HG03039 (cell line): ENCODE measurements around the gene VBP1.
"Not testable (repeated sequence)": the region's sequence is repeated elsewhere in the genome, so short reads cannot be mapped to it uniquely, and the experiment has no call there.

Source experiments
- ATAC-seq: cut with Tn5 transposase; IDR thresholded peaks from one replicate; pipeline ENCODE4 v1.9.1; 2021; ENCODE audit warnings: mild to moderate bottlenecking, moderate library complexity; ENCODE audit not compliant: unreplicated experiment

The VBP1 gene, protein sequence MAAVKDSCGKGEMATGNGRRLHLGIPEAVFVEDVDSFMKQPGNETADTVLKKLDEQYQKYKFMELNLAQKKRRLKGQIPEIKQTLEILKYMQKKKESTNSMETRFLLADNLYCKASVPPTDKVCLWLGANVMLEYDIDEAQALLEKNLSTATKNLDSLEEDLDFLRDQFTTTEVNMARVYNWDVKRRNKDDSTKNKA

DNA sequence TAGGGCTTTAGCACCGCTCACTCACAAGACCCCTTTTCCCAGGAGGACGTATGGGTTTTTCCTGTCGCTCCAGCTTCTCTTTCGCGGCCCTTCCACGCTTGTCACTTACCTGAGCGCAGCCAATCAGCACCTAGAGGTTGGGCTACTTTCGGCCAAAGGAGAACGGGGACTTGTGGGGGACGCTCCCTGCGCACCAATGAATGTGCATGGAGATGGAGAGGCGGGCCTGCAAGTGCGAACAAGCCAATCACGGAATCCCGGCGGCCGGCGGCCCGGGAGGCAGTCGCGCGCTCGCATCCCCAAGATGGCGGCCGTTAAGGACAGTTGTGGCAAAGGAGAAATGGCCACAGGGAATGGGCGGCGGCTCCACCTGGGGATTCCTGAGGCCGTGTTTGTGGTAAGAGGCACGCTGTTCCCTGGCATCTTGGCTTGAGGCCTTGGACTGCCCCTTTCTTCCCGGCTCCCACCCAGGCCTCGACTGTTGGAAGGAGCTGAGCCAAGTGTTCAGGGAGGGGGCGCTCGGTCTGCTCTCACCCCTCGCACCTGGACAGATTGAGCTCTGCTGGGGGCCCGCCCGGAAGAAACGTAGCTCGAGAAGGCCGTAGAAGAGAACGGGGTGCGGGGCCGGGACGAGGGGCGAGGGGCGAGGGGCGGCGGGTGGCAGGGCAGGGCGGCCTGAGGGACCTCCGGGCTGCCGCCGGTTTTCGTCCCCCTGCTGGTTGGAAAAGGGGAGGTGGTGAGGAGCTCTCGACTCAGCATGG, at the start of gene VBP1:
TSS of gene VBP1 (plus strand) at position 282 of the 761 bp plus-strand sequence. CDS start at position 305, 23 bp downstream.
- peak; percentile 98 for ATAC-seq

DNA sequence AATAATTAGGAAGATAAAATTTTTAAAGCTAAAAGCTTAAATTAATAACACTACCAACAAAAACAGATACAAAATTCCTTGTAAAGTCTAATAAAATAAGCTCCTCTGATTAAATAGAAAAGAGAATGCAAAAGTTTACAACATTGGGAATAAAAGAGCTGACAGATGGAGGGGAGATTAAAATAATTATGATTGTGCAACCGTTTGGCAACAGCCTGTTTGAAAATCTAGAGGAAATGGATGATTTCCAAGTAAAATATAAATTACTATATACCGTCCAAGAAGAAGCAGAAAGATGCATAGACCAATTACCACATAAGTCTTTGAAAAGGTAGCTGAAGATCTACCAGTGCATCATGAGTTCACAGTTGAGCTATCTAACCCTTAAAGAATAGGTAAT, 46.4 kb upstream of the VBP1 start:
- ATAC-seq: no peak

DNA sequence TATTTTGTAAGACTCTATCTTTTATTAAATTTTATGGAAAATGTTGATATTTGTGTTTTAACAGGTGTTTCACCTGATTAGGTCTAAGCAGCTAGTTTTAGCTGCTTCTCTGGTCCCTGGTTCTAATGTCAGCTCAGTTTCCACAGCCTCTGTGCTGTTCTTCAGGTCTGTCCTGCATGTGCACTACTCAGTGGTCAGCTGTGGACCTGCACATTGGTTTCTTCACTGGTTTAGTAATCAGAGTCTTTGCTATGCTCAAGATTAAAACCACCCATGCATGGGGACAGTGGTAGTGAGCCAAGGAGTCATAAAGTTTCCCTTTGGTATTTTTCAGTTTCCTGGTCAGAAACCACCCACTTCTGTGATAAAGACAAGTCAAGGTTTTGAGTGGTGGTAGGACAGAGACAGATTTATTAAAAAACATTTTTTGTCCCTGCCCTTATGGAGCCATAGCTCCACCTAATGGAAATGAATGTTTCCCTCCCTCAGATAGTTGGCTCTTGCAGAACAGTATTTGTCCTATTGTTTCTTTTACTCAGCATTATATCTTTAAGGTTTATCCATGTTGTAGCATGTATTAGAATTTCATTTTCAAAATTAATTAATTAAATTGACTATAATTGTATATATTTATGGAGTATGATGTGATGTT, 36.8 kb upstream of the VBP1 start:
- ATAC-seq: no peak

DNA sequence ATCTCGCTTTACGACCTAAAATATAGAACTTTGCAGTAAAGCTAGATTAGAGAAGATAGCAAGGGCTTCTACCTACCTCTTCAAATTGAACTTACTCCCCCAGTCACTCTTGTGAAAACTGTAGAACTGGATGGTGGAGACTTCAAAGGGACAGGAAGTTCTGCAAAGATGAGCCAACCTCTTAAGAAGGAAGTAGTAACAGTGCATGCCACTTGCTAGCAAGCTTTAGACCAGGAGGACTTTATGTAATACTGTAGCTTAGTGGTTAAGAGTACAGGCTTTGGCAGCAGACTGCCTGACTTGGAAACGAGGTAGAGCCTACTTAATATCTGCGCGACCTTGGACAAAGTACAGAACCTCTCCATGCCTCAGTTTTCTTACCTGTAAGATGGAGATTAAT, 27.5 kb upstream of the VBP1 start:
- no peak for ATAC-seq

DNA sequence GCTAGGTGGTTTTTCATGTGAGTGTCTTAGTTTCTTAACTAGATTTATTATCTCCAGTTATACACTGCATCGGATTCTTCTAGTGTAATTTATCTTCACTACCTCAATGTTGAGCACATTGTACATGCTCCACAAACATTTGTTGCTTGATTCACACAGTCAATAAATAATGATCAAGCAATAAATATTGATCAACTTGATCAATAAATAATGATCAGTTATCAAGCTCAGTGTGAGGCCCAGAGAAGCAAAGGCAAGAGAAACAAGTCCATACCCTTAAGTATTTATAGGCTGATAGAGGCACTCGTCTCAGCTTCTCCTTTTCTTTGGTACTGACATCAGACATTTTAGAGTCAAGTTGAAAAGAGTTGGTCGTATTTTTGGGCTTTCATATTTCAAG, 5.1 kb upstream of the VBP1 start:
- no peak for ATAC-seq

DNA sequence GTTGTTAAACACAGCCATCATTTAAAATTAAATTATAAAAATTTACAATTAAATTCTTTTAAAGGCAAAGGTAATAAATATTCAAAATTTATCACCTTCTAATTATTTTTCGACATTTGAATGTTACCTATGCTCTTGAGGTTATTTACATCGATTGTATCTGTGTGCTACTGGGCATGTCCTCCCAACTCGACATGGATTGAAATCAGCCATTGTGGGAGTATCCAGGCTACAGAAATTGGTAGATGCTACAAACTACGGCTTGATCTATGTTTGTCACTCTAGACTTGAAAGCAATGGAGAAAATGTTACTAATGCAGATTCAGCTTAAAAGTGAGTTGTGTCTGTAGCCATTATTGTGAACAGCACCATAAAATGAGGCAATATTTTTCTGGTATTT, 2.5 kb upstream of the VBP1 start:
- no peak for ATAC-seq

DNA sequence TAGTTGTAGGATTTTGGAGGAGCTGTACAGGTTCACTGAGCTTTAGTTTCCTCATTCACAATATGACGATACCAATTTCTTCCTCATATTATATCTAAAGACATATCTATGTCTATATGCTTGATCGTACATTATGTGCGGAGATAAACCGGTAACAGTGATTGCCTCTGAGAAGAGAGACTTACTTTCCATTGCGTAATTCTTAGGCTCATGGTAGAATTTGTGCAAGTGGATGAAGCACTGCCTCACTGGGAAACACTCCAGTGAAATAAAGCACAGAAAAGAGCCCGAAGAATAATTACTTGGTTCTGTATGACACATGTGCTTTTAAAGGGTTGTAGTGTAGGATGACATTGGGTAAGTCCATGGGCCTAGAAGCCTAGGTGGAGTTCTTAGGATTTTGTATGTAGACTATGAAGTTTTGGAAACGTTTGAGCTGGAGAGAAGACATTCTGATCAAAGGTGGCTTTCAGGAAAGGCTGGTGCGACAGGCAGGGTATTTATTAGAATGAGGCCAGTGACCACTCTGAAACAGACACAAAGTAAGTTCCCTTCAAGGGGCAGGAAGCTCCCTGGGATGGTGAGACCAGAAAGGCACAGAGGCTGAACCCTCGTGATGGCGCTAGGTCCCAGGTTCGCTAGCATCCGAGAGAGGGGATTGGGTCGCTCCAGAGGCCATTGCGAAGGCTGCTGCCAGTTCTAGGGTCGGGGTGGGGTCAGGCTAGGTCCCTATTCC, 649 bp upstream of the VBP1 start:
- ATAC-seq: peak; percentile 24

DNA sequence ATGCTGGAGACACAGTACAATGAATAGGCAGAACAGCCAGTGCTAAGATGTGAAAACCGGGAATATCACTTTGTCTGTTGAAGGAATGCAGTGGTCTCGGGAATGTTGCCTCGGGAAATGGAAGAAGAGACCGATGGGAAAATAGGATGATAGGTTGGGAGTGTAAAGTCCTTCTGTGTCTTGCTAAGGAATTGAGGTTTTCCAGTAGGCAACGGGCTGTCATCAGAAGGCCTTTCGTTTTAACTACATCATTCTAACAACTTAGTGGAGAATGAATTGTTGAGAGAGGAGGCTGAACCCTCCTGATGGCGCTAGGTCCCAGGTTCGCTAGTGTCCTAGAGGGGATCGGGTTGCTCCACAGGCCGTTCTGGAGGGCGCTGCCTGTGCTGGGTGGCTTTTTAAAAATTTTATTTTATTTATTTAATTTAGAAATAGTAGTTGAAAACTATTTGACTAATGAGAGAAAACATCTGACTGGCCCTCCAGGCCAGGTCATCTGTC, 730 bp downstream of the VBP1 start:
- ATAC-seq: no peak

DNA sequence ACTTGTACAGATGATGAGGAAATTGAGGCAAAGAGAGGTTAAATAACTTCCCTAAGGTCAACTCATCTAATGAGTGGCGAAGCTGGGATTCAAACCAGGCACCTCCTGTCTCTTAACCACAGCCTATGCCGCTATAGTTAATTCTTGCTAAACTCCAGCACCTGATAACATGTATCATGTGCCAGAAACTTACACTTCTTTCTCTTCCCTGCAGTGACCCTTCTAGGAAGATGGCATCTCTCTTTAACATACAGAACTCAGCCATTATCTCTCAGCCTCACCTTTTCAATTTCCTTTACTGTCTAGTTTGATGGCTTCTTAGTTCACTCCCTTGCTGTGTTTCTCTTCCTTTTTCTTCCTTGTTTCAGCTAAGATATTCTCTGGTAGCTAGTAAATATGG, 2.5 kb downstream of the VBP1 start:
- no peak for ATAC-seq

DNA sequence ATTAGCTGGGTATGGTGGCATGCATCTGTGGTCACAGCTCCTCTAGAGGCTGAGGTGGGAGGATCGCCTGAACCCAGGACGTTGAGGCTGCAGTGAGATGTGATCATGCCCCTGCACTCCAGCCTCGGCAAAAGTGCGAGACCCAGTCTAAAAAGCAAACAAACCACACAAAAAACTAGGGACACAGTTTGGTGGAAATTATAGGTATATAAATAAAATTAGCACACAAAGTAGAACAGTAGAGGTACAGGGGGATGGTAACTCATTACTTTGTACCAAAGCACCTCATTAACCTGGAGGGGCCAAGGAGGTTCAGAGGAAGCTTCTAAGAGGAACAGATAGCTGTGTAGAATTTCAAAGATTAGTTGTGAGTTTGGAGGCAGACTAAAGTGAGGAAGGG, 5.1 kb downstream of the VBP1 start:
- no peak for ATAC-seq

DNA sequence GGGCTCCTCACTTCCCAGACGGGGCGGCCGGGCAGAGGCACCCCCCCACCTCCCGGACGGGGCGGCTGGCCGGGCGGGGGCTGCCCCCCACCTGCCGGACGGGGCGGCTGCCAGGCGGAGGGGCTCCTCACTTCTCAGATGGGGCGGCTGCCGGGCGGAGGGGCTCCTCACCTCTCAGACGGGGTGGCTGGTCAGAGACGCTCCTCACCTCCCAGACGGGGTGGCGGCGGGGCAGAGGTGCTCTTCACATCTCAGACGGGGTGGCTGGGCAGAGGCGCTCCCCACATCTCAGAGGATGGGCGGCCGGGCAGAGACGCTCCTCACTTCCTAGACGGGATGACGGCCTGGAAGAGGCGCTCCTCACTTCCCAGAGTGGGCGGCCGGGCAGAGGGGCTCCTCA, 7.5 kb downstream of the VBP1 start:
- ATAC-seq: not testable (repeated sequence)

DNA sequence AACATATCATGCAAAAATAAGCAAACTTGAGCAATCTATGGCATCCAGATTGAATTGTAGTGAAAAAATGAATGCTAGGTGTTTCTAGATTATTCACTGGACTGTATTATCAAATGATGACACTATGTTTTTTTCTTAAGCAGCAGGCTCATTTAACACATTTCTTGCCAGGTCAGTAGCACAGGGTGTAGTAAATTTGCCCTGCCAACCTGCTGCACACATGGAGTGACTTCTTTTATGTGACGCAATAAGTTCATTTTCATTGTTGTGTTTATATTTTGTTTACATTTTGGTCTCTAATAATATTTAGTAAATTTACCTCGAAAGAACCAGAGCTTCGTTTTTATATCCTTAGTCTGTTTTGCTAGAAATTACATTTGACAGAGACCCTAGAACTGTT, 9.5 kb downstream of the VBP1 start:
- no peak for ATAC-seq

DNA sequence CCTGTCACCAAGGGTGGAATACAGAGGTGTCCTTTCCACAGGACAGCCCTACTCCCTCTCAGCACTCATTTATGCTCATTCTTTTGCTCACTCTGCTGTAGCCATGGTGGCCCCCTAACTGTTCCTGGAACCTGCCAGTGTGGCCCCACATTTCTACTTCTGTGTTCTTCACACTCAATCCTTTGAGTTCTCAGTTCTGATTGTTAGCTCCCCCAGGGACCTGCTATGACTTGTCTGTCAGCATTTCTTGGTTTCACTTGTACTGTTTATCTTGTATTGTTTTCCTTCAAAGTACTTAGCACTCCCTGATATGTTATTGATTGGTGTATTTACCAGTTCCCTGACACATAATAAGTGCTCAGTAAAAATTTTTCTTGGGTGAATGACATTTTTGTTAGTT, 14.9 kb downstream of the VBP1 start:
- ATAC-seq: peak; percentile 71

DNA sequence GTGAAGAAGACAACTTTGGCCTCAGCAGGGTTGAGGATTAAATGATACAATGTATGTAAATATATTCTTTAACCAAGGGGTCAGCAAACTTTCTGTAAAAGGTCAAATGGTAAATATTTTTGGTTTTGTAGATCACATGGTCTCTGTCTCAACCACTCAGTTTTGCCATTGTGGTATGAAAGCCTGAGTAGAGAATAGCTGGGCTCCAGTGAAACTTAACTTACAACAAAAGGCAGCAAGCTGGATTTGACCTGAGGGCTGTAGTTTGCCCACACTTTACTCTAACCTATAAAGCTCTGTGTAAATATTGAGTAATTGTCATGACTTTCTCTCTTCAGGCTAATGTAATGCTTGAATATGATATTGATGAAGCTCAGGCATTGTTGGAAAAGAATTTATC, 19.6 kb downstream of the VBP1 start:
- no peak for ATAC-seq

DNA sequence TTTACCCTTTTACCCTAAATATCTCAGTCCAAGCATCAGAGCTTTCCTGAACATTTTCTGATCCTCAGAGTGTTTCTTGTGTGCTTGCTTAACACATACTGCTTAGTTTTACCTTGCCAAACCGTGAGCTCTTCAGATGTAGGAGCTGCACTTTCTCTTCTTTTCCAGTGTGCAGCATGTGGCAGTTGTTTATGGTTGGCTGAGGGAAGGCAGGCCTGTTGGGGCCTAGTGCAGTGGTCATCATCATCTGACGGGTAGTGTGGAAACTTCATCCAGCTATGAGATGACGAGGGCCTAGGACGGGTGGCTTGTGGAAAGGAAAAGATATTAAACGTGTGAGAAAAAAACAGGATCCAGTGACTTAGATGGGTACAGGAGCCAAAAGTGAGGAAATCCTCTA, 21.5 kb downstream of the VBP1 start:
- ATAC-seq: no peak

DNA sequence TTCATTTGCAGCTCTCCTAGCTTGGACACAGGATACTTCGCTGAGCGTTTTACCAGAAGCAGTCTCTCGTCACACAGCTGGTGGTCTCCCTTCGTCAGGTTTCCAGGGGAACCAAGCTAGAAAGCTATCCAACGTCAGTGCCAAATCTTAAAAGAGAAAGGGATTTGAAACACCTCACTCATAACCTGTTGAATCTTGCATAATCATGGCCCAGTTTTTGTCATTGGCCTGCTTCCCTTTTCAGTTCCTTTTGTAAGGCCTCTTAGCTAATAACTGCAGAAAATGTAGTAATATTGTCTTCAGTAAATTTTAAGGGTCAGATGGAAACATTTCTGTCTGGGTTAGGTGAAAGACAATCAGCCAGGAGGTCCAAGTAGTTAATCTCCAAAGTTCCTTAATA, 26.0 kb downstream of the VBP1 start:
- ATAC-seq: no peak

DNA sequence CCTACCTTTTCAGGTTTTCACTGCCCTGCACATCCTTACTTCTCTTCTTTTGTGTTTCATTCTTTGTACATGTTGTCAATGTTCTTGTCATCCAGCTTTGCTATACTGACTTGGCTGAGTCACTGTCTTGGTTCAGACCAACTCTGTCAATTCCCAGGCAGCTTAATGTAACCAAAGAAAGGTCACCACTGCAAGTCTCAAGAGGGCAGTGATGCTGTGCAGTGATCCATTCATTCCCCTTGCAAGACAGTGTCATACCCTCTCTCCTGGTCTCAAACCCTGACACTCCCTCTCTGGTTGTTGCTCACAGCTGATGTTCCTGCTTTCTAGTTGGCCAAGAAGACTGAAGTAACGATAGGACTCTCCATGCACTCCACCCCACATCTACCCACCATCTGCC, 30.5 kb downstream of the VBP1 start:
- ATAC-seq: no peak

DNA sequence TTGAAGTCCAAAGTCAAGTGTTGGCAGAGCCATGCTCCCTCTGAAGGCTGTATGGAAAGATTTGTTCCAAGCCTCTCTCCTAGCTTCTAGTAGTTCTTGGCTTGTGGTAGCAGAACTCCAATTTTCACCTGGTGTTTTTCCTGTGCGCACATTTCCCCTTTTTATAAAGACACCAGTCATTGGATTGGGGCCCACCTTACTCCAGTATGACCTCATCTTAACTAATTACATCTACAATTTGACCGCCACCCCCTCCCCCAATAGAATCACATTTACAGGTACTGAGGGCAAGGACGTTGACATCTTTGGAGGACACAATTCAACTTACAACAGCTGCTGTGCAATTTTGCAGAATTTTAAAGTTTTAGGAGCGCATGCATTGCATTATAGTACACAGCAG, 31.2 kb downstream of the VBP1 start:
- no peak for ATAC-seq

DNA sequence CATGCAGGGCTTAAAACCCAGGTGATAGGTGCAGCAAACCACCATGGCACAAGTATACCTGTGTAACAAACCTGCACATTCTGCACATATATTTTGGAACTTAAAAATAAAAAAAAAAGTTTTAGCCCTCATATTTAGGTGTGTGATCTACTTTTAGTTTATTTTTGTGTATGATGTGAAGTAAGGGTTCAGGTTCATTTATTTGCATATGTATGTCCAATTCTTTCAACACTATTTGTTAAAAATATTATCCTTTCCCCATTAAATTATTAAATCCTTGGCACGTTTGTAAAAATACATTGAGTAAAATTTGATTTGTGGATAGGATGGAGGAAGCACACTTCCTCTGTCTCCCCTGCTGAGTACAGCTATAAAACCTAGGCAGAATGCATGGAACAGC, 35.1 kb downstream of the VBP1 start:
- ATAC-seq: no peak

DNA sequence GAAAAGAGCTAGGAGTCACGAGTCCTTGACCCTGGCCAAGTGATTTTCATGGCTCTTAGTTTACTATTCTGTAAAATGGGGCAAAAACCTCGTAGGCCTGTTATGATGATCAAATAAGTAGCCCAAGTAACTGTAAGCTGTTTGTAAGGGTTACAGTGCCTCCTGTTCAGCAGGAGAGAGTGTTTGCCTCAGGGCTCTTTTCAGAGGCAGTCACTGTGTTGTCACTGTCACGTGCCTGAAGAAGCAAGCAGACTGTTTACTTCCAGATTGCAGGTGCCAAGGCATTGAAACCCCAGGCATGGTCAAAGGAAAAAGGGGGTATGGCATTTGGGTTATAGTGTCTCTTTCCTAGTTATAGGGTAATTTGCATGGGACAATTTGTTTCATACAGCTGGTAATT, 43.5 kb downstream of the VBP1 start:
- no peak for ATAC-seq

DNA sequence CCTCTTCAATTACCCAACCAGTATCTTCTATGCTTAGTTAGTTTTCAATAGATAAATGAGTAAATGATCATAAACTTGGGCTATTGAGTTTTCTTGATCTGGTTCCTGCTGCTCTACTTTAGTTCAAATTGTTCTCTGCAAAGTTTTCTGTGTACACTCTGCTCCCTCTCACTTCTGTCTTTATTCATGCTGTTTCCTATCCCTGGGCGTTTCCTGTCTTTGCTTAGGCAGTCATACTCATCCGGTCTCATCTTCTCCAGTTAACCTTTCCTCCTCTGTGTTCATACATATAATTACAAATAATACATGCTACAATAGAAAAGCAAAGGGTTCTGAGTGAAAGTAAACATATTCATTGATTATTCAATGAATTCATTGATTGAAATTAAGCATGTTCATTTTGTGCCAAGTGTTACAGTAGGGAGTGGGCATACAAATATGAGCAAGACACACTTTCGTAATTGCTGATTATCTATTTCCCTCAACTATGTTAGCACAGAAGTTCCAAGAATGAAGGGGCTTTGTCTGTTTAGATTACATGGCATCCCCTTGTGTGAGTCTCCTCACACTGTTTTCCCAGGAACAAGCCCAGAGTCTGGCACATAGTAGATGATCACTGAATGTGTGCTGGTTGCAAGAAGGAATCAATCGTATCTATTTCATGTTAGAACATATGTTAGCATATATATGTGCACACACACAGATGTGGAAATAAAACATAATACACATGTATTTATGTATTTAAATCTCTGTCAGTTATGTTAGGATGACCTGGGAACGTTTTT, 46.9 kb downstream of the VBP1 start:
- no peak for ATAC-seq
